Rectal smooth muscle tissue (tissue), 1 donor: ENCODE measurements around the gene MYRIP.
"Not testable (repeated sequence)": the region's sequence is repeated elsewhere in the genome, so short reads cannot be mapped to it uniquely, and the experiment has no call there.

ENCODE experiments used
- H3K27ac ChIP-seq: one replicate; pipeline ENCODE4 v1.7.0; 2013; ENCODE audit warnings: low read depth, low read length, inconsistent platforms
- H3K27me3 ChIP-seq: one replicate; pipeline ENCODE4 v1.7.0; 2013; ENCODE audit warnings: low read length; ENCODE audit not compliant: control insufficient read depth, insufficient read depth
- H3K36me3 ChIP-seq: one replicate; pipeline ENCODE4 v1.7.0; 2013; ENCODE audit warnings: low read length; ENCODE audit not compliant: control insufficient read depth, insufficient read depth
- H3K4me1 ChIP-seq: one replicate; pipeline ENCODE4 v1.7.0; 2013; ENCODE audit warnings: low read length; ENCODE audit not compliant: control insufficient read depth, insufficient read depth
- H3K4me3 ChIP-seq: one replicate; pipeline ENCODE4 v1.7.0; 2013; ENCODE audit warnings: low read length
- H3K9ac ChIP-seq: one replicate; pipeline ENCODE4 v1.7.0; 2013; ENCODE audit warnings: low read length

Gene MYRIP

GRCh38 chr3:39809995-39810595 is 686 bp downstream of the MYRIP start:
- Histone ChIP-seq H3K27me3 (peaks cover 15% of the 10 kb centered on the region), H3K27ac (no peak overlapping the region), H3K9ac (no peak overlapping the region), H3K36me3 (no peaks in the 10 kb centered on the region), H3K4me3 (peak overlapping the region; percentile 74), H3K4me1 (peaks cover 2% of the 10 kb centered on the region)

- Histone ChIP-seq H3K9ac (no peak overlapping the region), H3K4me1 (peaks cover 2% of the 10 kb centered on the region), H3K36me3 (no peaks in the 10 kb centered on the region), H3K27me3 (peaks cover 15% of the 10 kb centered on the region), H3K4me3 (peak overlapping the region; percentile 74), H3K27ac (no peak overlapping the region)
Observed at GRCh38 chr3:39810647-39811161, 1.3 kb downstream of the MYRIP start.

- Histone ChIP-seq H3K27ac (no peak overlapping the region), H3K36me3 (no peaks in the 10 kb centered on the region), H3K4me3 (no peak overlapping the region), H3K27me3 (peaks cover 15% of the 10 kb centered on the region), H3K9ac (no peak overlapping the region), H3K4me1 (peaks cover 2% of the 10 kb centered on the region)
Observed at GRCh38 chr3:39811561-39811960, 2.2 kb downstream of the MYRIP start.

- no peak overlapping the region for H3K4me3 ChIP-seq
- no peak overlapping the region for H3K9ac ChIP-seq
- peaks cover 15% of the 10 kb centered on the region for H3K27me3 ChIP-seq
- H3K27ac ChIP-seq = no peak overlapping the region
- no peaks in the 10 kb centered on the region for H3K36me3 ChIP-seq
- peaks cover 2% of the 10 kb centered on the region for H3K4me1 ChIP-seq
Observed at GRCh38 chr3:39812537-39812936, 3.1 kb downstream of the MYRIP start.

- H3K27ac ChIP-seq = no peak overlapping the region
- no peak overlapping the region for H3K4me3 ChIP-seq
- H3K27me3 ChIP-seq = peaks cover 15% of the 10 kb centered on the region
- no peak overlapping the region for H3K9ac ChIP-seq
- peaks cover 2% of the 10 kb centered on the region for H3K4me1 ChIP-seq
- H3K36me3 ChIP-seq = no peaks in the 10 kb centered on the region
Observed at GRCh38 chr3:39814007-39814406, 4.6 kb downstream of the MYRIP start.

GRCh38 chr3:39819899-39820298 is 10.5 kb downstream of the MYRIP start:
- Histone ChIP-seq H3K4me1 (no peaks in the 10 kb centered on the region), H3K27me3 (no peaks in the 10 kb centered on the region), H3K27ac (no peak overlapping the region), H3K9ac (no peak overlapping the region), H3K4me3 (no peak overlapping the region), H3K36me3 (no peaks in the 10 kb centered on the region)

GRCh38 chr3:39833764-39834163 is 24.4 kb downstream of the MYRIP start:
- not testable (repeated sequence) for H3K4me3 ChIP-seq, H3K36me3 ChIP-seq, H3K4me1 ChIP-seq, H3K27ac ChIP-seq, H3K27me3 ChIP-seq, H3K9ac ChIP-seq

GRCh38 chr3:39839484-39839883 is 30.1 kb downstream of the MYRIP start:
- Histone ChIP-seq H3K36me3 (no peaks in the 10 kb centered on the region), H3K27me3 (no peaks in the 10 kb centered on the region), H3K4me1 (no peaks in the 10 kb centered on the region), H3K4me3 (no peak overlapping the region), H3K27ac (no peak overlapping the region), H3K9ac (no peak overlapping the region)

- H3K9ac ChIP-seq = no peak overlapping the region
- H3K4me1 ChIP-seq = no peaks in the 10 kb centered on the region
- H3K4me3 ChIP-seq = no peak overlapping the region
- no peaks in the 10 kb centered on the region for H3K36me3 ChIP-seq
- H3K27ac ChIP-seq = no peak overlapping the region
- H3K27me3 ChIP-seq = no peaks in the 10 kb centered on the region
Observed at GRCh38 chr3:39843440-39843839, 34.0 kb downstream of the MYRIP start.

- Histone ChIP-seq H3K4me3 (no peak overlapping the region), H3K27me3 (no peaks in the 10 kb centered on the region), H3K27ac (no peak overlapping the region), H3K9ac (no peak overlapping the region), H3K4me1 (no peaks in the 10 kb centered on the region), H3K36me3 (no peaks in the 10 kb centered on the region)
Observed at GRCh38 chr3:39848365-39848764, 39.0 kb downstream of the MYRIP start.

GRCh38 chr3:39849992-39850715 is 40.7 kb downstream of the MYRIP start:
- Histone ChIP-seq H3K9ac (no peak overlapping the region), H3K27me3 (no peaks in the 10 kb centered on the region), H3K4me3 (no peak overlapping the region), H3K27ac (no peak overlapping the region), H3K36me3 (no peaks in the 10 kb centered on the region), H3K4me1 (no peaks in the 10 kb centered on the region)

- H3K27ac ChIP-seq = no peak overlapping the region
- H3K27me3 ChIP-seq = no peaks in the 10 kb centered on the region
- no peaks in the 10 kb centered on the region for H3K4me1 ChIP-seq
- H3K9ac ChIP-seq = no peak overlapping the region
- no peaks in the 10 kb centered on the region for H3K36me3 ChIP-seq
- H3K4me3 ChIP-seq = no peak overlapping the region
Observed at GRCh38 chr3:39850716-39851032, 41.3 kb downstream of the MYRIP start.

GRCh38 chr3:39855517-39855916 is 46.1 kb downstream of the MYRIP start:
- Histone ChIP-seq H3K4me1 (no peaks in the 10 kb centered on the region), H3K9ac (no peak overlapping the region)

More at GRCh38 chr3:39855517-39855916, 46.1 kb downstream of the MYRIP start:
- H3K4me3 ChIP-seq = no peak overlapping the region
- no peaks in the 10 kb centered on the region for H3K36me3 ChIP-seq
- no peaks in the 10 kb centered on the region for H3K27me3 ChIP-seq
- no peak overlapping the region for H3K27ac ChIP-seq
